K562 (cell line): Measurements from ENCODE around the gene NDST4. TPM values are rescaled to one million over a fixed set of nuclear protein-coding genes. Genes with fewer than 3 reads are reported as not detected.

Source experiments
- ATAC-seq: fragments of 200-7000 bp; cut with Tn5 transposase; 3 replicates; pipeline ENCODE4 v1.9.1; 2020; ENCODE audit warnings: moderate library complexity
- BruUV-seq: library from RNA; stranded (reverse); fragments of 400-500 nt; replicated peaks from 2 replicates; lab custom pipeline; 2021; lab: Mats Ljungman, UMichigan
- CTCF ChIA-PET: fragments of 300-600 bp; formaldehyde crosslinking; extraction: SDS; loops from one replicate; lab custom pipeline; 2021; ENCODE audit warnings: low intra/inter-chr PET ratio; lab: Yijun Ruan, JAX
- POLR2A ChIA-PET: fragments of 300-600, 350-650 bp; sonication (Branson Sonifier 250); formaldehyde crosslinking; extraction: SDS; loops from one replicate; lab custom pipeline; 2021; ENCODE audit warnings: antibody characterized with exemption, inconsistent platforms; lab: Yijun Ruan, JAX
- DNase-seq, 4 experiments: peaks; one replicate each; pipeline versions ENCODE4 v3.0.0 to v3.0.0-alpha.2; 2011 to 2018; ENCODE audit warnings: low spot score in 3 of 4, mixed read lengths in 3 of 4; ENCODE audit errors: extremely low read depth in 1 of 4
- FAIRE-seq: peaks from 2 replicates; lab custom pipeline; 2011; peaks lifted over from hg19 to GRCh38; lab: Jason Lieb, UNC
- H2AFZ ChIP-seq: 2 replicates; pipeline ENCODE4 v1.6.0; 2011; ENCODE audit warnings: low read depth, low read length, control low read depth, inconsistent platforms
- H3K27ac ChIP-seq: fragments of 200-600 bp; 3 replicates; pipeline ENCODE4 v1.8.0; 2011; ENCODE audit warnings: low read depth, mild to moderate bottlenecking, control low read depth, inconsistent platforms, low read length, moderate library complexity, mixed read lengths; ENCODE audit errors: extremely low read depth
- H3K27me3 ChIP-seq, 2 experiments: fragments of 300-600 bp in 1 of 2; 2 replicates in 1 of 2; 3 replicates in 1 of 2; pipeline versions ENCODE4 v1.6.0 to v1.8.0; 2011; ENCODE audit warnings: inconsistent platforms in 2 of 2, low read length in 2 of 2, mild to moderate bottlenecking in 1 of 2, mixed read lengths in 1 of 2, moderate library complexity in 1 of 2; ENCODE audit not compliant: control insufficient read depth in 2 of 2, insufficient read depth in 2 of 2
- H3K36me3 ChIP-seq: fragments of 300-600 bp; 3 replicates; pipeline ENCODE4 v1.8.0; 2011; ENCODE audit warnings: mild to moderate bottlenecking, low read length, inconsistent platforms; ENCODE audit not compliant: control insufficient read depth, insufficient read depth
- H3K4me1 ChIP-seq, 2 experiments: fragments of 200-600 bp in 1 of 2; replicated peaks in 1 of 2; 2 replicates in 1 of 2; 3 replicates in 1 of 2; pipeline versions ENCODE4 v1.5.1 to v1.8.0; 2011; ENCODE audit warnings: inconsistent platforms in 2 of 2, low read length in 2 of 2, mild to moderate bottlenecking in 1 of 2, mixed read lengths in 1 of 2, moderate library complexity in 1 of 2; ENCODE audit not compliant: control insufficient read depth in 2 of 2, insufficient read depth in 2 of 2
- H3K4me2 ChIP-seq: 2 replicates; pipeline ENCODE4 v1.6.1; 2011; ENCODE audit warnings: low read length, control low read depth, inconsistent platforms, mixed read lengths; ENCODE audit not compliant: insufficient read depth
- H3K4me3 ChIP-seq: fragments of 200-600 bp; sonication (generic), shearing (Covaris generic); 2 replicates; pipeline ENCODE4 v1.5.1; 2016; ENCODE audit warnings: control low read depth, inconsistent platforms
- H3K79me2 ChIP-seq: fragments of 200-600 bp; 3 replicates; pipeline ENCODE4 v1.8.0; 2011; ENCODE audit warnings: low read length, inconsistent platforms; ENCODE audit not compliant: control insufficient read depth, insufficient read depth
- H3K9ac ChIP-seq, 2 experiments: 2 replicates each; pipeline versions ENCODE4 v1.6.0 to v1.6.1; 2011; ENCODE audit warnings: low read depth in 2 of 2, low read length in 2 of 2, control low read depth in 1 of 2, inconsistent platforms in 1 of 2, mild to moderate bottlenecking in 1 of 2, mixed read lengths in 1 of 2; ENCODE audit not compliant: insufficient read depth in 1 of 2
- H3K9me1 ChIP-seq: one replicate; pipeline ENCODE4 v1.6.0; 2011; ENCODE audit warnings: inconsistent platforms, mild to moderate bottlenecking, low read length, moderate library complexity; ENCODE audit not compliant: control insufficient read depth, insufficient read depth
- H3K9me3 ChIP-seq: replicated peaks from 2 replicates; pipeline ENCODE4 v1.5.1; 2011; ENCODE audit warnings: low read depth, low read length, inconsistent platforms; ENCODE audit not compliant: control insufficient read depth, insufficient read depth
- H4K20me1 ChIP-seq: replicated peaks from 2 replicates; pipeline ENCODE4 v1.6.1; 2011; ENCODE audit warnings: low read length, inconsistent platforms, mixed read lengths; ENCODE audit not compliant: control insufficient read depth, insufficient read depth
- CBX2 ChIP-seq: fragments of 200-600 bp; sonication (generic); IDR thresholded peaks from one replicate; pipeline ENCODE4 v1.6.1; 2012; ENCODE audit warnings: mild to moderate bottlenecking, low read length, inconsistent platforms; ENCODE audit not compliant: insufficient read depth, poor library complexity, severe bottlenecking
- NONO ChIP-seq, 2 experiments: fragments of 200-400 bp in 1 of 2; fragments of 450-650 bp in 1 of 2; formaldehyde crosslinking in 1 of 2; IDR thresholded peaks; 2 replicates each; pipeline ENCODE4 v1.6.1; 2017; ENCODE audit warnings: low read depth in 2 of 2, mild to moderate bottlenecking in 2 of 2, moderate library complexity in 2 of 2, low read length in 1 of 2
- RBM22 ChIP-seq: fragments of 200-400 bp; formaldehyde crosslinking; IDR thresholded peaks from 2 replicates; pipeline ENCODE4 v1.6.1; 2018; ENCODE audit warnings: low read length, low read depth; ENCODE audit not compliant: poor library complexity, severe bottlenecking
- SNIP1 ChIP-seq: fragments of 450-650 bp; IDR thresholded peaks from 2 replicates; pipeline ENCODE4 v1.7.1; 2017; ENCODE audit warnings: low read depth, mild to moderate bottlenecking
- TAF15 ChIP-seq: fragments of 200-400 bp; formaldehyde crosslinking; IDR thresholded peaks from 2 replicates; pipeline ENCODE4 v1.6.1; 2017; ENCODE audit warnings: mild to moderate bottlenecking, low read depth, low read length, moderate library complexity
- YBX1 ChIP-seq: fragments of 450-650 bp; IDR thresholded peaks from 2 replicates; pipeline ENCODE4 v1.7.1; 2016; ENCODE audit warnings: mild to moderate bottlenecking
- ZNF124 ChIP-seq: sonication (generic); formaldehyde crosslinking; IDR thresholded peaks from 2 replicates; pipeline ENCODE4 v1.8.1; 2022; ENCODE audit warnings: missing genetic modification reagents
- ZNF282 ChIP-seq: sonication (generic); formaldehyde crosslinking; IDR thresholded peaks from 2 replicates; pipeline ENCODE4 v1.8.1; 2023; ENCODE audit warnings: missing genetic modification reagents
- in situ Hi-C: fragments of 300-500 bp; cut with MboI; formaldehyde crosslinking; loops from 4 replicates; pipeline ENCODE4 v1.15.0; 2018; ENCODE audit warnings: inconsistent platforms, mixed read lengths
- intact Hi-C: fragments of 100-400 bp; cut with micrococcal nuclease; formaldehyde crosslinking; loops from 2 replicates; pipeline ENCODE4 v1.14.2; 2022
- polyA plus RNA-seq, 8 experiments: library from polyadenylated mRNA; depleted of rRNA in 4 of 8; stranded (reverse) in 5 of 8; unstranded in 3 of 8; fragments of >200 nt; fragmentation: Nextera tagmentation in 2 of 8; fragmentation: Illumina TruSeq in 1 of 8; extraction: Ambion mirVana in 2 of 8; extraction: Trizol in 1 of 8; gene quantifications; 2 replicates each; pipeline versions ENCODE4 v1.2.1 to v1.2.3, GENCODE V29; 2011 to 2014; ENCODE audit warnings: inconsistent platforms in 1 of 8, missing spikeins in 1 of 8
- total RNA-seq, 7 experiments: library from RNA; depleted of rRNA in 6 of 7; stranded (reverse); fragments of >200 nt in 6 of 7; fragmentation: Illumina TruSeq in 2 of 7; extraction: Trizol in 2 of 7; gene quantifications; 2 replicates each; pipeline versions ENCODE4 v1.2.1 to v1.2.3, GENCODE V29; 2011 to 2021; ENCODE audit warnings: low replicate concordance in 1 of 7

Gene NDST4
- total and polyA plus RNA-seq, 9 of the 15 experiments (the other 6 are each of a cell fraction or from before 2014, with no cell fraction given), result not detected

DNA sequence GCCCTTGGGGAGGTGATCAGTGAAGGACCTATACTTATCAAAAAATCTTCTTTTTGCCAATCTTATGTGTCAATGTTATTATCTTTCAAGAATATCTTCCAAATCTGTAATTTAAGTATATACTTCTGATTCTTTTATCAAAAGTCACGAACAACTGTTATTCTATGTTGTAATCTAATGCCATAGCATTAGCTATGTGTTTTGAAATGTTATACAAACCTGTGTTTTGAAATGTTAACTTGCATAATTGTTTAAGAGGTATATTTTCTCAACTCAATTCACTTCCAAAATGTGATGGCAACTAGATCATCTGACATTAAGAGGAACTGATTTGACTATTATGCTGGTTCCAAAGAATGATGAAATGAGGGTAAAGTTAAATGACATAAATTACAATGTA, 113.5 kb downstream of the NDST4 start (continued):
- no peak for TF ChIP-seq RBM22
- TF ChIP-seq CBX2, result no peak
- no peak for TF ChIP-seq NONO (IDR thresholded peaks at IDR 0.05; ENCODE audit: low read depth in 2 of 2, low read length in 1 of 2)
- no peak for TF ChIP-seq YBX1
- TF ChIP-seq TAF15, result no peak
- no peak for TF ChIP-seq SNIP1

DNA sequence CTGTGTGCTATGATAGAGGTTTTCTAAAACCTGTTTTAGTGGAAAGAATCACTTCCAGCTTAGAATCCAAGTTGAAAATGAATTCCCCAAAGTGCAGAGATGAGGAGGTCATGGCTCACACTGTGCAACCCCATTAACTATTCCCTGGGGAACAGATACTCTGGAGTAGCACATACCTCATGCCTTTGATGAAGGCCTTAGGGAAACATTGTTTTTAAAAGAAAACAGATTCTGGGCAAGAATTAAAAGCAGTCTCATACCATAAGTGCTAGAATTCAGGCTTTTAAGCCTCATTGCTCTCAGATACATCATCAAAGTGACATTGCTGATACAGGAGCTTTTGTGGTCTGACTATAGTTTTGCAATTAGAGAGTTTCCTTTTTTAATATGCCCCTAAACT, 115.1 kb downstream of the NDST4 start:
- H4K20me1 ChIP-seq, result no peaks in the 10 kb centered on the region
- no peaks in the 10 kb centered on the region for H3K4me1 ChIP-seq
- H3K9me3 ChIP-seq, result no peaks in the 10 kb centered on the region
- no peak overlapping the region for H3K4me3 ChIP-seq
- no peak for TF ChIP-seq ZNF124 (CRISPR knock-in tag)
- TF ChIP-seq ZNF282 (CRISPR knock-in tag), result no peak
- FAIRE-seq (no peak), ATAC-seq (no peak), DNase-seq (no peak)
- H3K79me2 ChIP-seq, result no peaks in the 10 kb centered on the region
- no peaks in the 10 kb centered on the region for H3K27me3 ChIP-seq
- ChIA-PET POLR2A (no interaction called here), CTCF (no interaction called here)
- no peaks in the 10 kb centered on the region for H3K9me1 ChIP-seq
- no peaks in the 10 kb centered on the region for H3K36me3 ChIP-seq
- no peak overlapping the region for H3K27ac ChIP-seq
- no TSS peak for BruUV-seq
- H2AFZ ChIP-seq, result no peak overlapping the region
- H3K9ac ChIP-seq, result no peak overlapping the region
- intact Hi-C loops, result no loop called here
- H3K4me2 ChIP-seq, result no peak overlapping the region
- in situ Hi-C loops, result no loop called here
